ENCODE measurements around the gene ADAM33.

ADAM33 gene

GRCh38 chr20:3702611-3703391 lies 21.0 kb upstream of the ADAM33 start:
- DNase-seq (ENCODE audit: low read depth in 2 of 2) = no peak
- TF ChIP-seq CTCF (IDR thresholded peaks at IDR 0.05; ENCODE audit: low read depth, low read length) = no peak
- H3K4me3 ChIP-seq (replicated peaks in 1 of 2; ENCODE audit: low read depth in 2 of 2, low read length in 2 of 2) = no peak overlapping the region

GRCh38 chr20:3701061-3701998 lies 19.5 kb upstream of the ADAM33 start:
- no peak for DNase-seq (ENCODE audit: low read depth in 2 of 2)
- TF ChIP-seq CTCF (IDR thresholded peaks at IDR 0.05; ENCODE audit: low read depth, low read length) = no peak
- H3K4me3 ChIP-seq (replicated peaks in 1 of 2; ENCODE audit: low read depth in 2 of 2, low read length in 2 of 2) = no peak overlapping the region

GRCh38 chr20:3699037-3699436 lies 17.2 kb upstream of the ADAM33 start:
- no peak for TF ChIP-seq CTCF (IDR thresholded peaks at IDR 0.05; ENCODE audit: low read depth, low read length)
- DNase-seq (ENCODE audit: low read depth in 2 of 2) = no peak
- no peak overlapping the region for H3K4me3 ChIP-seq (replicated peaks in 1 of 2; ENCODE audit: low read depth in 2 of 2, low read length in 2 of 2)

- no peak overlapping the region for H3K4me3 ChIP-seq (replicated peaks in 1 of 2; ENCODE audit: low read depth in 2 of 2, low read length in 2 of 2)
- TF ChIP-seq CTCF (IDR thresholded peaks at IDR 0.05; ENCODE audit: low read depth, low read length) = no peak
These were observed 16.8 kb upstream of the ADAM33 start for GRCh38 chr20:3698591-3699001.

GRCh38 chr20:3697588-3698305 lies 15.9 kb upstream of the ADAM33 start:
- no peak for DNase-seq (ENCODE audit: low read depth in 2 of 2)
- H3K4me3 ChIP-seq (replicated peaks in 1 of 2; ENCODE audit: low read depth in 2 of 2, low read length in 2 of 2) = no peak overlapping the region
- TF ChIP-seq CTCF (IDR thresholded peaks at IDR 0.05; ENCODE audit: low read depth, low read length) = no peak

More at GRCh38 chr20:3698591-3699001, 16.8 kb upstream of the ADAM33 start:
- DNase-seq (ENCODE audit: low read depth in 2 of 2) = no peak

- no peak for DNase-seq (ENCODE audit: low read depth in 2 of 2)
- no peak overlapping the region for H3K4me3 ChIP-seq (replicated peaks in 1 of 2; ENCODE audit: low read depth in 2 of 2, low read length in 2 of 2)
- no peak for TF ChIP-seq CTCF (IDR thresholded peaks at IDR 0.05; ENCODE audit: low read depth, low read length)
These were observed 15.2 kb upstream of the ADAM33 start for GRCh38 chr20:3696745-3697587.
